Hair follicle dermal papilla cell (primary cell): ENCODE results near the gene KIAA1586. TPM values are rescaled to one million over a fixed set of nuclear protein-coding genes. Genes with fewer than 3 reads are reported as not detected.

Source experiments
- small RNA-seq: library from RNA; depleted of rRNA; stranded (forward); fragments of <200 nt; gene quantifications from one replicate; pipeline ENCODE3, GENCODE V24; 2012
- total RNA-seq: library from RNA; depleted of rRNA; stranded (reverse); fragments of >200 nt; gene quantifications from 2 replicates; pipeline ENCODE4 v1.2.3, GENCODE V29; 2012

The KIAA1586 gene
- total RNA-seq, result 14.9 and 16.4 TPM in 2 replicates

GRCh38 chr6:57046332-57047256 lies at the start of gene KIAA1586:
TSS of gene KIAA1586 (plus strand) at chr6:57046693. CDS start at chr6:57046756, 63 bp downstream.

GRCh38 chr6:57089687-57090457 lies 43.4 kb downstream of the KIAA1586 start, which contains the start of gene ZNF451:
TSS of gene ZNF451 (plus strand) at chr6:57090188. CDS start at chr6:57090254, 66 bp downstream.

Small RNAs within 50 kb of the gene (small RNA-seq; reads per million reads assigned to genes)
- not detected for gene FTH1P15

Other genes with a start within 250 kb of the KIAA1586 start
- gene BEND6, start 91.6 kb upstream of the KIAA1586 start, total RNA-seq, result 18.2 and 20.8 TPM in 2 replicates
- gene ZNF451, start 43.5 kb downstream of the KIAA1586 start, total RNA-seq, result 77.2 and 89.1 TPM in 2 replicates
- gene BAG2, start 125.6 kb downstream of the KIAA1586 start, total RNA-seq, result 25.5 and 31.7 TPM in 2 replicates
- 74.3 and 104 TPM in 2 replicates for gene RAB23, start 175.6 kb downstream of the KIAA1586 start, total RNA-seq